A549 (cell line): Measurements from ENCODE around the gene ZNF536. TPM values are rescaled to one million over a fixed set of nuclear protein-coding genes. Genes with fewer than 3 reads are reported as not detected.

Source experiments
- ATAC-seq, 2 experiments: fragments of 200-7000 bp in 1 of 2; fragments of >200 bp in 1 of 2; cut with Nextera tagmentation in 1 of 2; cut with Tn5 transposase in 1 of 2; 3 replicates each; pipeline versions ENCODE4 v1.8.0 to v1.9.1; 2018 to 2020; ENCODE audit warnings: mild to moderate bottlenecking in 1 of 2, moderate library complexity in 1 of 2
- CTCF ChIA-PET: fragments of 300-600 bp; sonication (Branson Sonifier 250); formaldehyde crosslinking; extraction: SDS; loops from one replicate; lab custom pipeline; 2021; ENCODE audit warnings: antibody characterized with exemption, inconsistent platforms; lab: Yijun Ruan, JAX
- POLR2A ChIA-PET: fragments of 350-600 bp; formaldehyde crosslinking; extraction: SDS; loops from one replicate; lab custom pipeline; 2021; ENCODE audit warnings: antibody characterized with exemption, inconsistent platforms; lab: Yijun Ruan, JAX
- DNase-seq, 2 experiments: peaks; one replicate each; pipeline versions ENCODE4 v3.0.0 to v3.0.0-alpha.2; 2011 to 2016; ENCODE audit warnings: low read depth in 1 of 2, low spot score in 1 of 2
- FAIRE-seq: peaks from 2 replicates; lab custom pipeline; 2011; peaks lifted over from hg19 to GRCh38; lab: Jason Lieb, UNC
- H3K27ac ChIP-seq, 2 experiments: fragments of >200 bp; sonication (Bioruptor Twin); formaldehyde crosslinking; 3 replicates each; pipeline ENCODE4 v1.5.1; 2016 to 2017
- H3K4me1 ChIP-seq: fragments of >200 bp; sonication (Bioruptor Twin); formaldehyde crosslinking; 3 replicates; pipeline ENCODE4 v1.6.1; 2016
- H3K4me2 ChIP-seq: fragments of >200 bp; sonication (Bioruptor Twin); formaldehyde crosslinking; 3 replicates; pipeline ENCODE4 v1.6.1; 2016
- H3K4me3 ChIP-seq: fragments of >200 bp; sonication (Bioruptor Twin); formaldehyde crosslinking; 3 replicates; pipeline ENCODE4 v1.5.1; 2016
- H3K9me3 ChIP-seq: fragments of >200 bp; sonication (Bioruptor Twin); formaldehyde crosslinking; 3 replicates; pipeline ENCODE4 v1.6.1; 2016
- ATOH8 ChIP-seq: fragments of 250-450 bp; sonication (Bioruptor Pico); IDR thresholded peaks from 2 replicates; pipeline ENCODE4 v1.5.0; 2020; ENCODE audit warnings: low read depth, mild to moderate bottlenecking, moderate library complexity
- CEBPB ChIP-seq, 2 experiments: fragments of >200 bp in 1 of 2; sonication (Bioruptor Twin) in 1 of 2; formaldehyde crosslinking in 1 of 2; IDR thresholded peaks; 2 replicates each; pipeline ENCODE4 v1.6.1; 2012 to 2016
- EHMT2 ChIP-seq: fragments of 200-600 bp; sonication (generic); IDR thresholded peaks from 2 replicates; pipeline ENCODE4 v1.6.1; 2016; ENCODE audit warnings: antibody characterized with exemption, low read depth, mild to moderate bottlenecking, moderate library complexity
- EP300 ChIP-seq, 2 experiments: fragments of >200 bp; sonication (Bioruptor Twin); formaldehyde crosslinking; IDR thresholded peaks; 2 replicates in 1 of 2; 3 replicates in 1 of 2; pipeline ENCODE4 v1.6.1; 2016 to 2017
- FOXS1 ChIP-seq: fragments of 250-450 bp; sonication (Bioruptor Pico); IDR thresholded peaks from 2 replicates; pipeline ENCODE4 v1.5.0; 2020; ENCODE audit warnings: mild to moderate bottlenecking, moderate library complexity
- HES2 ChIP-seq: fragments of >200 bp; sonication (Bioruptor Twin); formaldehyde crosslinking; IDR thresholded peaks from 2 replicates; pipeline ENCODE4 v1.6.1; 2016
- HEYL ChIP-seq: fragments of 250-450 bp; sonication (Bioruptor Pico); IDR thresholded peaks from 2 replicates; pipeline ENCODE4 v1.8.0; 2021; ENCODE audit warnings: mild to moderate bottlenecking, moderate library complexity
- HOXA7 ChIP-seq: fragments of 250-450 bp; sonication (Bioruptor Pico); IDR thresholded peaks from 2 replicates; pipeline ENCODE4 v1.5.0; 2020; ENCODE audit warnings: mild to moderate bottlenecking, moderate library complexity
- HOXB13 ChIP-seq: fragments of 250-450 bp; sonication (Bioruptor Pico); IDR thresholded peaks from 2 replicates; pipeline ENCODE4 v1.5.0; 2020; ENCODE audit warnings: low read depth, mild to moderate bottlenecking, moderate library complexity
- HOXB5 ChIP-seq: fragments of 250-450 bp; sonication (Bioruptor Pico); IDR thresholded peaks from 2 replicates; pipeline ENCODE4 v1.5.0; 2020; ENCODE audit warnings: mild to moderate bottlenecking, moderate library complexity
- JUN ChIP-seq, 2 experiments: fragments of >200 bp; sonication (Bioruptor Twin); formaldehyde crosslinking; IDR thresholded peaks; 2 replicates in 1 of 2; 3 replicates in 1 of 2; pipeline ENCODE4 v1.6.1; 2016 to 2017
- KDM1A ChIP-seq: fragments of 200-600 bp; sonication (generic); IDR thresholded peaks from 2 replicates; pipeline ENCODE4 v1.6.1; 2016; ENCODE audit warnings: low read depth, mild to moderate bottlenecking
- MYC ChIP-seq: IDR thresholded peaks from 2 replicates; pipeline ENCODE4 v1.6.1; 2012; ENCODE audit warnings: mild to moderate bottlenecking, inconsistent platforms, low read length, improper control_type of control experiment, borderline replicate concordance
- NFE2L2 ChIP-seq: fragments of 150-350 bp; conservative IDR thresholded peaks from 2 replicates; pipeline ENCODE4 v1.6.1; 2014; ENCODE audit warnings: low read length
- NPAS2 ChIP-seq: fragments of 250-450 bp; sonication (Bioruptor Pico); IDR thresholded peaks from 2 replicates; pipeline ENCODE4 v1.8.0; 2022; ENCODE audit warnings: mild to moderate bottlenecking, moderate library complexity, borderline replicate concordance
- NR3C1 ChIP-seq: fragments of >200 bp; sonication (Bioruptor Twin); formaldehyde crosslinking; IDR thresholded peaks from 3 replicates; pipeline ENCODE4 v1.6.1; 2017
- PBX3 ChIP-seq: IDR thresholded peaks from 2 replicates; pipeline ENCODE4 v1.6.1; 2012
- POLR2AphosphoS2 ChIP-seq: conservative IDR thresholded peaks from 2 replicates; pipeline ENCODE4 v1.6.1; 2012; ENCODE audit warnings: low read length, improper control_type of control experiment, inconsistent platforms
- RARB ChIP-seq: fragments of 250-450 bp; sonication (Bioruptor Pico); IDR thresholded peaks from 2 replicates; pipeline ENCODE4 v1.8.0; 2021; ENCODE audit warnings: mild to moderate bottlenecking, moderate library complexity
- RCOR1 ChIP-seq: fragments of 150-350 bp; IDR thresholded peaks from 2 replicates; pipeline ENCODE4 v1.6.1; 2014; ENCODE audit warnings: antibody characterized with exemption, low read length, low read depth
- SREBF2 ChIP-seq: fragments of 450-650 bp; IDR thresholded peaks from 2 replicates; pipeline ENCODE4 v1.6.1; 2014; ENCODE audit warnings: mild to moderate bottlenecking, moderate library complexity
- TFCP2L1 ChIP-seq: fragments of 250-450 bp; sonication (Bioruptor Pico); IDR thresholded peaks from 2 replicates; pipeline ENCODE4 v1.5.0; 2021; ENCODE audit warnings: mild to moderate bottlenecking
- USF2 ChIP-seq: fragments of 450-650 bp; IDR thresholded peaks from 2 replicates; pipeline ENCODE4 v1.6.1; 2014; ENCODE audit warnings: antibody characterized with exemption
- ZC3H11A ChIP-seq: fragments of 450-650 bp; IDR thresholded peaks from 2 replicates; pipeline ENCODE4 v1.6.1; 2014; ENCODE audit warnings: antibody characterized with exemption, mild to moderate bottlenecking
- ZNF302 ChIP-seq: fragments of 250-450 bp; sonication (Bioruptor Pico); IDR thresholded peaks from 2 replicates; pipeline ENCODE4 v1.9.0; 2021; ENCODE audit warnings: inconsistent platforms, mild to moderate bottlenecking, moderate library complexity
- WGBS: methylation state at CpG from one replicate; pipeline ENCODE4 v1.1.6; 2017; ENCODE audit errors: missing lambda C conversion rate; 5-methylcytosine and 5-hydroxymethylcytosine counted together
- polyA plus RNA-seq, 4 experiments: library from polyadenylated mRNA; depleted of rRNA in 3 of 4; stranded (reverse); fragments of >200 nt; fragmentation: RNase III in 1 of 4; extraction: RNeasy Plus Mini Kit Qiagen cat#74134 plus additional on column Dnase treatment in 1 of 4; gene quantifications; 2 replicates in 3 of 4; 3 replicates in 1 of 4; pipeline ENCODE4 v1.2.3, GENCODE V29; 2011 to 2017

ZNF536 gene
- polyA plus RNA-seq, 2 of the 4 experiments (the other 2 are of a cell fraction): not detected

- 3% methylated on average over 7 of the region's 7 CpGs for WGBS
- Histone ChIP-seq H3K4me1 (no peaks in the 10 kb centered on the region), H3K4me3 (no peak overlapping the region), H3K9me3 (no peaks in the 10 kb centered on the region), H3K4me2 (no peak overlapping the region), H3K27ac (no peak overlapping the region)
- DNase-seq (no peak), ATAC-seq (no peak), FAIRE-seq (no peak)
- TF ChIP-seq HEYL (no peak), USF2 (no peak), RARB (CRISPR knock-in tag) (no peak), EHMT2 (no peak), HOXB5 (CRISPR knock-in tag) (no peak), EP300 (IDR thresholded peaks at IDR 0.05) (no peak), HOXB13 (CRISPR knock-in tag) (no peak), SREBF2 (no peak), HES2 (no peak), MYC (no peak)
- ChIA-PET CTCF (interaction anchor here (2.0 kb wide), 1 partner anchor 10 kb away, joined by 6 read pairs; no protein-coding TSS in a partner anchor), POLR2A (no interaction called here)
Observed at GRCh38 chr19:30367006-30367405, 5.2 kb upstream of the ZNF536 start.

- ATAC-seq (no peak; a peak in 1 of 6 replicates), DNase-seq (no peak), FAIRE-seq (no peak)
- Histone ChIP-seq H3K9me3 (no peaks in the 10 kb centered on the region), H3K27ac (no peak overlapping the region), H3K4me3 (no peak overlapping the region), H3K4me1 (no peaks in the 10 kb centered on the region), H3K4me2 (no peak overlapping the region)
- WGBS: 45% methylated on average over 9 of the region's 9 CpGs
- TF ChIP-seq SREBF2: no peak
- TF ChIP-seq USF2: no peak
- TF ChIP-seq PBX3: no peak
- no peak for TF ChIP-seq ATOH8 (CRISPR knock-in tag)
- no peak for TF ChIP-seq FOXS1
- TF ChIP-seq JUN (IDR thresholded peaks at IDR 0.05): no peak
- no peak for TF ChIP-seq HOXB13 (CRISPR knock-in tag)
- TF ChIP-seq ZNF302 (CRISPR knock-in tag): no peak
- TF ChIP-seq HOXB5 (CRISPR knock-in tag): no peak
- TF ChIP-seq TFCP2L1 (CRISPR knock-in tag): no peak
- CTCF ChIA-PET: interaction anchor here (2.0 kb wide), 1 partner anchor 10 kb away, joined by 6 read pairs; no protein-coding TSS in a partner anchor
- POLR2A ChIA-PET: no interaction called here
Observed at GRCh38 chr19:30367421-30367820, 4.8 kb upstream of the ZNF536 start.

- no peak for FAIRE-seq
- Histone ChIP-seq H3K4me1 (no peaks in the 10 kb centered on the region), H3K4me3 (no peak overlapping the region), H3K9me3 (no peaks in the 10 kb centered on the region), H3K27ac (no peak overlapping the region), H3K4me2 (no peak overlapping the region)
- no peak for DNase-seq
- POLR2A ChIA-PET: no interaction called here
- no peak for ATAC-seq
- CTCF ChIA-PET: interaction anchor here (0.5 kb wide), 1 partner anchor 18 kb away, joined by 3 read pairs; no protein-coding TSS in a partner anchor
- 20% methylated on average over 6 of the region's 6 CpGs for WGBS
- TF ChIP-seq RCOR1: no peak
- TF ChIP-seq ATOH8 (CRISPR knock-in tag): no peak
- TF ChIP-seq NR3C1: no peak
- no peak for TF ChIP-seq ZNF302 (CRISPR knock-in tag)
- TF ChIP-seq SREBF2: no peak
- TF ChIP-seq ZC3H11A: no peak
- no peak for TF ChIP-seq HOXA7
- no peak for TF ChIP-seq HEYL
- no peak for TF ChIP-seq TFCP2L1 (CRISPR knock-in tag)
- TF ChIP-seq HOXB5 (CRISPR knock-in tag): no peak
- TF ChIP-seq POLR2AphosphoS2: no peak
- TF ChIP-seq CEBPB (IDR thresholded peaks at IDR 0.05): no peak
- TF ChIP-seq NFE2L2: no peak
- TF ChIP-seq KDM1A: no peak
- no peak for TF ChIP-seq NPAS2 (CRISPR knock-in tag)
- TF ChIP-seq HES2: no peak
Observed at GRCh38 chr19:30369833-30370232, 2.4 kb upstream of the ZNF536 start.
